ENCODE data around the gene ACER3.

Gene ACER3

DNA sequence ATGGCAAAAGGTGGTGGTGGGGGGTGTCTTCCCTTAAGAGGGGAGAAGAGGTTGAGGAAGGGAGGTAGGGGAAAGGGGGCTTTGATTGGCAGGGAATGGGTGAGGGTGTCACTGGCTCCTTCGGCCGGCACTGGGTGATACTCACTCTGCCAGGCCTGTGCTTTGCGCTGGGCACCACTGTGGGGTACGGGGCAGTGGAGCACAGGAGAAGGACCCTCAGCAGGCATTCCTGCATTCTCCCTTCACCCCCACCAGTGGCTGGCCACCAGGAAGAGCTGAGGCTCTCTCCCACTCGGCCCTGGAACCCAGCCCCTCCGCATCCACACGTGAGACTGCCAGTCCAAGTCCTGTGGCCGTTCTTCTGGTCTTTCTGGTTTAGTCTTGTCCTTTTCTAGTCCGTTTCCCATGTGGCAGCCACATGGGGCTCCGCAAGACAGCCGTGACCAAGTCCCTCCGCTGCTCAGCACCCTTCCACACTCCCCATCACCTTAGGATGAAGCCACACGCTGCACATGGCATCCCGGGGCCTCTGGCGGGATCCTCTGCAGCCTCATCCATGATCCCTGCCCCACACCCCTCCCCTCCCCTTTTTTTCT, 214.0 kb downstream of the ACER3 start:
- H3K27me3 ChIP-seq (ENCODE audit: insufficient read depth, poor library complexity, severe bottlenecking): no peaks in the 10 kb centered on the region
- no peaks in the 10 kb centered on the region for H3K9me3 ChIP-seq (ENCODE audit: severe bottlenecking)
- DNase-seq (ENCODE audit: low spot score): peak; percentile 34
- H3K4me1 ChIP-seq (ENCODE audit: insufficient read depth, poor library complexity, severe bottlenecking): peaks cover 3% of the 10 kb centered on the region
- H3K4me3 ChIP-seq (ENCODE audit: severe bottlenecking): no peak overlapping the region
- no peak for ATAC-seq (ENCODE audit: low read depth)
- H3K36me3 ChIP-seq (ENCODE audit: low read depth): no peaks in the 10 kb centered on the region
- TF ChIP-seq, protein P1, sequence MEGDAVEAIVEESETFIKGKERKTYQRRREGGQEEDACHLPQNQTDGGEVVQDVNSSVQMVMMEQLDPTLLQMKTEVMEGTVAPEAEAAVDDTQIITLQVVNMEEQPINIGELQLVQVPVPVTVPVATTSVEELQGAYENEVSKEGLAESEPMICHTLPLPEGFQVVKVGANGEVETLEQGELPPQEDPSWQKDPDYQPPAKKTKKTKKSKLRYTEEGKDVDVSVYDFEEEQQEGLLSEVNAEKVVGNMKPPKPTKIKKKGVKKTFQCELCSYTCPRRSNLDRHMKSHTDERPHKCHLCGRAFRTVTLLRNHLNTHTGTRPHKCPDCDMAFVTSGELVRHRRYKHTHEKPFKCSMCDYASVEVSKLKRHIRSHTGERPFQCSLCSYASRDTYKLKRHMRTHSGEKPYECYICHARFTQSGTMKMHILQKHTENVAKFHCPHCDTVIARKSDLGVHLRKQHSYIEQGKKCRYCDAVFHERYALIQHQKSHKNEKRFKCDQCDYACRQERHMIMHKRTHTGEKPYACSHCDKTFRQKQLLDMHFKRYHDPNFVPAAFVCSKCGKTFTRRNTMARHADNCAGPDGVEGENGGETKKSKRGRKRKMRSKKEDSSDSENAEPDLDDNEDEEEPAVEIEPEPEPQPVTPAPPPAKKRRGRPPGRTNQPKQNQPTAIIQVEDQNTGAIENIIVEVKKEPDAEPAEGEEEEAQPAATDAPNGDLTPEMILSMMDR (IDR thresholded peaks at IDR 0.05; ENCODE audit: poor library complexity, severe bottlenecking): no peak
- H3K27ac ChIP-seq (ENCODE audit: poor library complexity, severe bottlenecking): no peak overlapping the region

DNA sequence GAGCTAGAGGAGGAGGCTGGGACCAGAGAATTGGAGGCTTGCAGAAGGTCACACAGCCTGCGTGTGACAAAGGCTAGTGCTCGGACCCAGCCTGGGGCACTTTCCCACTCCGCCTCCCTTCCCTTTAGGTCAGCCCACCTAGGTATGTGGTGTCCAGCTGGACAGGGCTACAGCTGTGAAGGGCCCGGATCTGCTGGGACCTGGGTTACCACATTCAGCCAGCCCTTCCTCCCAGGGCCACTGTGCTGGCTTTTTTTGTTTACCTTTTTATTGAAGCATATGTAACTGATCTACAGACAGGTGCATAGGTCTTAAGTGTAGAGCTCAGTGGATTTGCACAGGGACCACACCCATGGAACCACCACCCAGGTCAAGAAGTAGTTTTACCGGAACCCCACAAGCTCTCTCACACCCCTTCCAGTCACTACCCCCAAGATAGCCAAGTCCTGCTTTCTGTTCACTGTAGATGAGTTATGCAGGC, 214.7 kb downstream of the ACER3 start:
- H3K27ac ChIP-seq (ENCODE audit: poor library complexity, severe bottlenecking): no peak overlapping the region
- H3K9me3 ChIP-seq (ENCODE audit: severe bottlenecking): no peaks in the 10 kb centered on the region
- DNase-seq (ENCODE audit: low spot score): no peak
- H3K36me3 ChIP-seq (ENCODE audit: low read depth): no peaks in the 10 kb centered on the region
- H3K4me3 ChIP-seq (ENCODE audit: severe bottlenecking): no peak overlapping the region
- no peak for ATAC-seq (ENCODE audit: low read depth)
- TF ChIP-seq, protein P1 (IDR thresholded peaks at IDR 0.05; ENCODE audit: poor library complexity, severe bottlenecking): no peak
- peaks cover 3% of the 10 kb centered on the region for H3K4me1 ChIP-seq (ENCODE audit: insufficient read depth, poor library complexity, severe bottlenecking)
- H3K27me3 ChIP-seq (ENCODE audit: insufficient read depth, poor library complexity, severe bottlenecking): no peaks in the 10 kb centered on the region

All from RWPE2 (cell line).